Trophoblast cell (in vitro differentiated cells and primary cell): ENCODE results near the gene ABLIM1.

Experiments used
- DNase-seq, 2 donors: peaks; one replicate each; pipeline ENCODE4 v3.0.0-alpha.2; 2016
- H2AFZ ChIP-seq: 2 replicates; pipeline ENCODE4 v1.6.1; 2013; ENCODE audit warnings: low read length, moderate library complexity, mild to moderate bottlenecking; ENCODE audit not compliant: insufficient read depth, poor library complexity
- H2AK5ac ChIP-seq: 2 replicates; pipeline ENCODE4 v1.6.1; 2013; ENCODE audit warnings: mild to moderate bottlenecking, low read length
- H2BK120ac ChIP-seq: 2 replicates; pipeline ENCODE4 v1.6.1; 2013; ENCODE audit warnings: low read length, mild to moderate bottlenecking, moderate library complexity; ENCODE audit not compliant: insufficient read depth, poor library complexity
- H2BK12ac ChIP-seq: 2 replicates; pipeline ENCODE4 v1.6.1; 2013; ENCODE audit warnings: mild to moderate bottlenecking, low read length, moderate library complexity
- H2BK5ac ChIP-seq: 2 replicates; pipeline ENCODE4 v1.6.1; 2013; ENCODE audit warnings: low read length, low read depth, moderate library complexity, mild to moderate bottlenecking; ENCODE audit not compliant: poor library complexity
- H3K14ac ChIP-seq: 2 replicates; pipeline ENCODE4 v1.6.1; 2013; ENCODE audit warnings: mild to moderate bottlenecking, low read length
- H3K18ac ChIP-seq: 2 replicates; pipeline ENCODE4 v1.6.1; 2013; ENCODE audit warnings: mild to moderate bottlenecking, low read length
- H3K23ac ChIP-seq: 2 replicates; pipeline ENCODE4 v1.6.1; 2013; ENCODE audit warnings: low read length
- H3K27ac ChIP-seq: 2 replicates; pipeline ENCODE4 v1.5.1; 2013; ENCODE audit warnings: low read depth, mild to moderate bottlenecking, inconsistent platforms, low read length, moderate library complexity
- H3K27me3 ChIP-seq: 2 replicates; pipeline ENCODE4 v1.6.1; 2013; ENCODE audit warnings: inconsistent platforms, mild to moderate bottlenecking, low read length, moderate library complexity; ENCODE audit not compliant: insufficient read depth
- H3K36me3 ChIP-seq, 2 experiments: 1 replicate in 1 of 2; 2 replicates in 1 of 2; pipeline ENCODE4 v1.6.1; 2013; ENCODE audit warnings: low read length in 2 of 2, mild to moderate bottlenecking in 2 of 2, moderate library complexity in 1 of 2; ENCODE audit not compliant: insufficient read depth in 2 of 2, control insufficient read depth in 1 of 2
- H3K4ac ChIP-seq: 2 replicates; pipeline ENCODE4 v1.6.1; 2013; ENCODE audit warnings: low read depth, mild to moderate bottlenecking, low read length, moderate library complexity
- H3K4me1 ChIP-seq, 2 experiments: 1 replicate in 1 of 2; 2 replicates in 1 of 2; pipeline ENCODE4 v1.6.1; 2013; ENCODE audit warnings: low read length in 2 of 2, mild to moderate bottlenecking in 2 of 2, moderate library complexity in 1 of 2; ENCODE audit not compliant: insufficient read depth in 2 of 2, control insufficient read depth in 1 of 2
- H3K4me2 ChIP-seq: 2 replicates; pipeline ENCODE4 v1.6.1; 2013; ENCODE audit warnings: inconsistent platforms, mild to moderate bottlenecking, low read length, moderate library complexity
- H3K4me3 ChIP-seq: 2 replicates; pipeline ENCODE4 v1.5.1; 2013; ENCODE audit warnings: mild to moderate bottlenecking, low read depth, low read length, inconsistent platforms
- H3K79me1 ChIP-seq: one replicate; pipeline ENCODE4 v1.6.1; 2013; ENCODE audit warnings: low read length
- H3K79me2 ChIP-seq: 2 replicates; pipeline ENCODE4 v1.6.1; 2013; ENCODE audit warnings: low read length, mild to moderate bottlenecking; ENCODE audit not compliant: control insufficient read depth, insufficient read depth, poor library complexity
- H3K9ac ChIP-seq: 2 replicates; pipeline ENCODE4 v1.6.1; 2013; ENCODE audit warnings: mild to moderate bottlenecking, low read length
- H3K9me3 ChIP-seq: 2 replicates; pipeline ENCODE4 v1.6.1; 2013; ENCODE audit warnings: low read depth, mild to moderate bottlenecking, control low read depth, inconsistent platforms, low read length; ENCODE audit not compliant: insufficient read depth
- H4K12ac ChIP-seq: 2 replicates; pipeline ENCODE4 v1.6.1; 2013; ENCODE audit warnings: low read depth, mild to moderate bottlenecking, low read length, moderate library complexity
- H4K8ac ChIP-seq: 2 replicates; pipeline ENCODE4 v1.6.1; 2013; ENCODE audit warnings: low read depth, mild to moderate bottlenecking, low read length, moderate library complexity
- H4K91ac ChIP-seq: one replicate; pipeline ENCODE4 v1.6.1; 2013; ENCODE audit warnings: low read depth, mild to moderate bottlenecking, low read length, moderate library complexity
- WGBS: extraction: QIAGEN DNeasy Blood & Tissue Kit; methylation state at CpG from one replicate; pipeline ENCODE4 v1.1.7; 2013; ENCODE audit warnings: missing lambda C conversion rate; ENCODE audit not compliant: insufficient read length, insufficient coverage; ENCODE audit errors: extremely low coverage; 5-methylcytosine and 5-hydroxymethylcytosine counted together

ABLIM1 gene

GRCh38 chr10:114653926-114654325 is 4.1 kb downstream of the ABLIM1 start:
- Histone ChIP-seq H4K8ac (no peak overlapping the region), H3K14ac (no peak overlapping the region), H3K23ac (no peak overlapping the region), H3K79me2 (peaks cover 2% of the 10 kb centered on the region), H3K9me3 (no peaks in the 10 kb centered on the region), H3K36me3 (no peaks in the 10 kb centered on the region), H2BK5ac (no peak overlapping the region), H3K4me3 (no peak overlapping the region), H3K79me1 (peaks cover 8% of the 10 kb centered on the region), H2AK5ac (no peak overlapping the region), H2BK12ac (no peak overlapping the region), H3K27me3 (no peaks in the 10 kb centered on the region), H2AFZ (peak overlapping the region; percentile 56), H3K4ac (no peak overlapping the region), H3K18ac (no peak overlapping the region), H4K12ac (no peak overlapping the region), H3K4me2 (no peak overlapping the region), H3K9ac (no peak overlapping the region), H2BK120ac (no peak overlapping the region), H4K91ac (no peak overlapping the region), H3K4me1 (peaks cover 10 to 12% of the 10 kb centered on the region in 2 experiments), H3K27ac (no peak overlapping the region)
- no CpG with 5 or more reads among the region's 4 CpGs for WGBS
- no peak for DNase-seq

- H2AK5ac ChIP-seq = no peak overlapping the region
- H3K9ac ChIP-seq = no peak overlapping the region
- H3K23ac ChIP-seq = no peak overlapping the region
- H3K4ac ChIP-seq = no peak overlapping the region
- DNase-seq = no peak
- no peak overlapping the region for H4K91ac ChIP-seq
- no peak overlapping the region for H3K4me2 ChIP-seq
- no peaks in the 10 kb centered on the region for H3K9me3 ChIP-seq
- H4K8ac ChIP-seq = no peak overlapping the region
- no peak overlapping the region for H2AFZ ChIP-seq
- no peak overlapping the region for H2BK12ac ChIP-seq
- H3K4me3 ChIP-seq = no peak overlapping the region
- H3K79me2 ChIP-seq = peaks cover 2% of the 10 kb centered on the region
- H2BK120ac ChIP-seq = no peak overlapping the region
- no peaks in the 10 kb centered on the region for H3K36me3 ChIP-seq
- H3K27me3 ChIP-seq = no peaks in the 10 kb centered on the region
- H3K14ac ChIP-seq = no peak overlapping the region
- H4K12ac ChIP-seq = no peak overlapping the region
- no CpG with 5 or more reads among the region's 10 CpGs for WGBS
- H2BK5ac ChIP-seq = no peak overlapping the region
- H3K4me1 ChIP-seq = peaks cover 10 to 14% of the 10 kb centered on the region in 2 experiments
- H3K18ac ChIP-seq = no peak overlapping the region
- H3K79me1 ChIP-seq = peaks cover 8% of the 10 kb centered on the region
- no peak overlapping the region for H3K27ac ChIP-seq
These were observed 5.4 kb downstream of the ABLIM1 start for GRCh38 chr10:114652402-114653368.

GRCh38 chr10:114650831-114651230 is 7.2 kb downstream of the ABLIM1 start:
- no peaks in the 10 kb centered on the region for H3K9me3 ChIP-seq
- H3K27ac ChIP-seq = no peak overlapping the region
- H2BK120ac ChIP-seq = no peak overlapping the region
- H3K27me3 ChIP-seq = no peaks in the 10 kb centered on the region
- no peak overlapping the region for H4K12ac ChIP-seq
- WGBS = no CpG with 5 or more reads among the region's 9 CpGs
- H2BK5ac ChIP-seq = no peak overlapping the region
- H3K18ac ChIP-seq = no peak overlapping the region
- H3K79me1 ChIP-seq = peaks cover 8% of the 10 kb centered on the region
- no peak overlapping the region for H3K4ac ChIP-seq
- no peak overlapping the region for H4K91ac ChIP-seq
- no peak overlapping the region for H4K8ac ChIP-seq
- H3K36me3 ChIP-seq = no peaks in the 10 kb centered on the region
- H3K23ac ChIP-seq = no peak overlapping the region
- peaks cover 2% of the 10 kb centered on the region for H3K79me2 ChIP-seq
- H3K4me3 ChIP-seq = no peak overlapping the region
- H3K9ac ChIP-seq = no peak overlapping the region
- no peak overlapping the region for H3K14ac ChIP-seq
- H3K4me1 ChIP-seq = peaks cover 10 to 14% of the 10 kb centered on the region in 2 experiments
- H2BK12ac ChIP-seq = no peak overlapping the region
- DNase-seq = no peak
- H2AFZ ChIP-seq = no peak overlapping the region
- H2AK5ac ChIP-seq = no peak overlapping the region
- H3K4me2 ChIP-seq = no peak overlapping the region

- Histone ChIP-seq H4K91ac (no peak overlapping the region), H3K4me2 (no peak overlapping the region), H3K27me3 (no peaks in the 10 kb centered on the region), H3K9me3 (no peaks in the 10 kb centered on the region), H3K9ac (no peak overlapping the region), H2AK5ac (no peak overlapping the region), H2BK5ac (no peak overlapping the region), H3K23ac (no peak overlapping the region), H3K4me3 (no peak overlapping the region), H3K18ac (no peak overlapping the region), H4K8ac (no peak overlapping the region), H3K36me3 (no peaks in the 10 kb centered on the region), H3K14ac (no peak overlapping the region), H3K4ac (no peak overlapping the region), H2AFZ (no peak overlapping the region), H3K4me1 (peaks cover 7 to 10% of the 10 kb centered on the region in 2 experiments), H3K79me2 (peaks cover 2% of the 10 kb centered on the region), H3K79me1 (peaks cover 5% of the 10 kb centered on the region), H3K27ac (no peak overlapping the region), H2BK120ac (no peak overlapping the region), H2BK12ac (no peak overlapping the region), H4K12ac (no peak overlapping the region)
- DNase-seq = no peak
- no CpG with 5 or more reads among the region's 1 CpG for WGBS
These were observed 7.8 kb downstream of the ABLIM1 start for GRCh38 chr10:114650266-114650665.
